Stimulated activated CD8-positive, alpha-beta memory T cell treated with anti-CD3 and anti-CD28 coated beads, Interleukin-12 subunit alpha, Interleukin-12 subunit beta, amount 100 ng/mL, for 24 hours (primary cell): ENCODE data around the gene ADAMTS19.
"Not testable (repeated sequence)": the region's sequence is repeated elsewhere in the genome, so short reads cannot be mapped to it uniquely, and the experiment has no call there.

Experiments
- DNase-seq: peaks from one replicate; pipeline ENCODE4 v3.0.0-alpha.2; 2020; ENCODE audit errors: extremely low read depth

The ADAMTS19 gene, protein sequence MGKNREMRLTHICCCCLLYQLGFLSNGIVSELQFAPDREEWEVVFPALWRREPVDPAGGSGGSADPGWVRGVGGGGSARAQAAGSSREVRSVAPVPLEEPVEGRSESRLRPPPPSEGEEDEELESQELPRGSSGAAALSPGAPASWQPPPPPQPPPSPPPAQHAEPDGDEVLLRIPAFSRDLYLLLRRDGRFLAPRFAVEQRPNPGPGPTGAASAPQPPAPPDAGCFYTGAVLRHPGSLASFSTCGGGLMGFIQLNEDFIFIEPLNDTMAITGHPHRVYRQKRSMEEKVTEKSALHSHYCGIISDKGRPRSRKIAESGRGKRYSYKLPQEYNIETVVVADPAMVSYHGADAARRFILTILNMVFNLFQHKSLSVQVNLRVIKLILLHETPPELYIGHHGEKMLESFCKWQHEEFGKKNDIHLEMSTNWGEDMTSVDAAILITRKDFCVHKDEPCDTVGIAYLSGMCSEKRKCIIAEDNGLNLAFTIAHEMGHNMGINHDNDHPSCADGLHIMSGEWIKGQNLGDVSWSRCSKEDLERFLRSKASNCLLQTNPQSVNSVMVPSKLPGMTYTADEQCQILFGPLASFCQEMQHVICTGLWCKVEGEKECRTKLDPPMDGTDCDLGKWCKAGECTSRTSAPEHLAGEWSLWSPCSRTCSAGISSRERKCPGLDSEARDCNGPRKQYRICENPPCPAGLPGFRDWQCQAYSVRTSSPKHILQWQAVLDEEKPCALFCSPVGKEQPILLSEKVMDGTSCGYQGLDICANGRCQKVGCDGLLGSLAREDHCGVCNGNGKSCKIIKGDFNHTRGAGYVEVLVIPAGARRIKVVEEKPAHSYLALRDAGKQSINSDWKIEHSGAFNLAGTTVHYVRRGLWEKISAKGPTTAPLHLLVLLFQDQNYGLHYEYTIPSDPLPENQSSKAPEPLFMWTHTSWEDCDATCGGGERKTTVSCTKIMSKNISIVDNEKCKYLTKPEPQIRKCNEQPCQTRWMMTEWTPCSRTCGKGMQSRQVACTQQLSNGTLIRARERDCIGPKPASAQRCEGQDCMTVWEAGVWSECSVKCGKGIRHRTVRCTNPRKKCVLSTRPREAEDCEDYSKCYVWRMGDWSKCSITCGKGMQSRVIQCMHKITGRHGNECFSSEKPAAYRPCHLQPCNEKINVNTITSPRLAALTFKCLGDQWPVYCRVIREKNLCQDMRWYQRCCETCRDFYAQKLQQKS

DNA sequence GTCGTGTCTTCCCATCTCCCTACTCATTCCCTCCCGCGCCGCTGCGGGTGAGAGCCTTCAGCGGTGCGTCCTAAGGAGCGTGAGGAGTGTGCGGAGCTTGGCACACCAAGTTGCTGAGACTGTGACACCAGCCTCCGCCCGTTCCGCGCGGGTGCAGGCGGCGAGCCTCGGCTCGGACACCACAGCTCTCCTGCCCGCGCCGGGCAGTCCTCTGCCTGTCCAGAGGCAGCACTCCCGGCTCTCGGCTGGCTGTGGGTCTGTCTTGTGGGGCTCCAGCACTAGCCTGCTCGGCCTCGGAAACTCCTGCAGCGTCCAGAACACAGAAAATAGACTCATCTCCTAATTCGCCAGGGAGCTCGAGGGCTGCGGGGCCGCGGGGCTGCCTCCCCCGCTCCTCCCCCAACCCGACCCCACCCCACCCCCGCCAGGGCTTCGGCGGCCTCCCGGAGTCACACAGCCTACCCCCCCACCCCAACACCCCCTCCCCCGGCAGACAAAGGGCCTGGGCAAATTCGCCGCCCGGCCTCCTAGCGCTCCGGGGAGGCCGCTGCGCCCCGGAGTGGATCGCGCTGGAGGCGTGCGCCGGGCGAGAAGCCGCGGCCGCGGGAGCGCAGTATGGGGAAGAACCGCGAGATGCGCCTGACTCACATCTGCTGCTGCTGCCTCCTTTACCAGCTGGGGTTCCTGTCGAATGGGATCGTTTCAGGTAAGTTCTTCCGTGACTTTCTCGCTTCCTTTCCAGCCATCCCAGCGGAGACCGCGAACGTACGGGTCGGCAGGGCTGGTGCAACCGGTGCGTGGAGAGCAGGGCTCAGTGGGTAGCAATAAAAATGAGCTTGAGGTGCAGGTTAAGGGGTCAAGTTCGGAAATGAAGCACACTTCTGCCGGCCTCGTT lies at the start of gene ADAMTS19:
Gene ADAMTS19 (plus strand): TSS at position 522 of the 895 bp plus-strand sequence. CDS start 94 bp downstream, at position 616.
- DNase-seq: no peak

GRCh38 chr5:129410488-129410887 lies 49.6 kb upstream of the ADAMTS19 start:
- no peak for DNase-seq

DNA sequence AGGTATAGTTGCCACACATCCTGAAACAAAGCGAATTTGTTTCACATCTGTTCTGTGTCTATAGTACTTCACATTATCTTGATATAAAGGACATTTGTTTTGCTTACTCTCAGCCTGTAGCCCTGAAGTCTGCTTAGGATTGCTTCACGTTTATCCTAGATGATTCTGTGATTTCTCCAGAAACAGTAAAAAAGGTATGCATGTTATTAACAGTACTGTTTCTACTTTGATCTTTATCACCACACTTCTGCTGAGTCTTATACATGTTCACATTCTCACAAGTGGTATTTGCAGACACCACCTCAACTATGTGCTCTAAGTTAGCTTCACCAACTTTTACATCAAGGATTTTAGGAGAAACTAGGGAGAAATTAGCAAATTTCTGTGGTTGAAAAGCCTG lies 47.4 kb upstream of the ADAMTS19 start:
- no peak for DNase-seq

GRCh38 chr5:129413570-129413969 lies 46.5 kb upstream of the ADAMTS19 start:
- no peak for DNase-seq

- DNase-seq: no peak
These were observed 40.8 kb upstream of the ADAMTS19 start for GRCh38 chr5:129419292-129419691.

DNA sequence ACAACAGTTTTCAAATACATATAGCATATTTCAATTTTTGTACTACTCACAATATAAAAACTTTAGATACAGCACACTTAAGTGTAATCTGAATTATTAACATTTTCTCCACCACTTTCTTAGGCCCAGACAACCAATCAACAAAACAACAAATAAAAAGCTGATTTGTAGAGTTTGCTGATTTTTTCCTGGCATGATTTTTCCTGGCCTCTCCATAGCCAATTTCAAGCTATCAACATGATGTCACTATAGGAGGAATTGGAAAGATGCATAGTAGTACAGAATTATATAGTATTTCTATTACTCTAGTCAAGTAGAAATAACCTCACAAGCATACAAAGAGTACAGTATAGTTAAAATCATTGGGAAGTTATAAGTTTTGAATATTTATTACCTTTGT lies 35.1 kb upstream of the ADAMTS19 start:
- no peak for DNase-seq

GRCh38 chr5:129426071-129426470 lies 34.0 kb upstream of the ADAMTS19 start:
- DNase-seq: no peak

- not testable (repeated sequence) for DNase-seq
These were observed 31.5 kb upstream of the ADAMTS19 start for GRCh38 chr5:129428636-129429035.

GRCh38 chr5:129431406-129431805 lies 28.7 kb upstream of the ADAMTS19 start:
- no peak for DNase-seq

DNA sequence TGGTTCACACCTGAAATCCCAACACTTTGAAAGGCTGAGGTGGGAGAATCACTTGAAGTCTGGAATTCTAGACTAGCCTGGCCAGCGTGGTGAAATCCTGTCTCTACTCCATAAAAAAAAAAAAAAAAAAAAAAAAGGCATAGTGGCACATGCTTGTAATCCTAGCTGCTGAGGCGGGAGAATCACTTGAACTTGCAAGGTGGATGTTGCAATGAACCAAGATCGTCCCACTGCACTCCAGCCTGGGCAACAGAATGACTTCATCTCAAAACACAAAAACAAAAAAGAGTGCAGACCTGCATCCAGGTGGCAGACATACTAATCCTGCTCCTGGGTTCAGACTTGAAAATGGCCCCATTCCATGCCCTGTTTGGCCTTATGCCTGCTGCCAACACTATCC lies 21.8 kb upstream of the ADAMTS19 start:
- no peak for DNase-seq

DNA sequence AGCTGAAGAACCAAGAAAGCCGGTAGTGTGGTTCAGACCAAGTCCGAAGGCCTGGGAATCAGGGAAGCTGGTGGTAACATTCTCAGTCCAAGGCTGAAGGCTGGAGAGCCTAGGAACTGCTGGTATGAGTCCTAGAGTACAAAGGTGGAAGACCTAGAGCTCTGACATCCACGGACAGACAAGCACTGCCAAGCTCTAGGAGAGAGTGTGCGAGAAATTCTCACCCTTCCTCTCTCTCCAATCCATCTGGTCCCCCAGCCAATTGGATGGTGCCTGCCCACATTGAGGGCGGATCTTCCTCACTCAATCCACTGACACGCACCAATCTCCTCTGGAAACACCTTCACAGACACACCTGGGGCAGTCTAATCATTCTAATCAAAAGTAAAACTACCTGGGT lies 19.7 kb upstream of the ADAMTS19 start:
- DNase-seq: no peak

GRCh38 chr5:129441096-129441495 lies 19.0 kb upstream of the ADAMTS19 start:
- DNase-seq: no peak

GRCh38 chr5:129445379-129445778 lies 14.7 kb upstream of the ADAMTS19 start:
- no peak for DNase-seq

- DNase-seq: no peak
These were observed 12.1 kb upstream of the ADAMTS19 start for GRCh38 chr5:129447968-129448367.

- DNase-seq: no peak
These were observed 11.4 kb upstream of the ADAMTS19 start for GRCh38 chr5:129448654-129449053.

- no peak for DNase-seq
These were observed 5.6 kb upstream of the ADAMTS19 start for GRCh38 chr5:129454461-129454860.

DNA sequence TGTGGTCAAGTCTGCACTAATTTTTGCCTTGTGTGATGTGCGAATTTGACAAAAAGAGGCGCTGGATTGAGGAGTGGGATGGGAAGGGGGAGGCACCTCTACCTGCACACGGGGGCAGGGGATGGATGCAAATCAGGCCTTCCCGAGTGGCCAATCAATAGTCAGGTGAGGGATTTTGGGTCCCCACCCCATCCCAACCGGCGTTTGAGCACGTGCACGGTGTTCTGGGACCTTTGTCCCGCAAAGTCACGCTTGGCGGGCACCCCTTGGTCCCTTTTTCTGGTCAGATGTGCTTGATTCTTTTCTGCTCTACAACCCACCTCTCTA lies 685 bp upstream of the ADAMTS19 start:
- DNase-seq: no peak

- no peak for DNase-seq
These were observed 506 bp downstream of the ADAMTS19 start for GRCh38 chr5:129460672-129460935.

DNA sequence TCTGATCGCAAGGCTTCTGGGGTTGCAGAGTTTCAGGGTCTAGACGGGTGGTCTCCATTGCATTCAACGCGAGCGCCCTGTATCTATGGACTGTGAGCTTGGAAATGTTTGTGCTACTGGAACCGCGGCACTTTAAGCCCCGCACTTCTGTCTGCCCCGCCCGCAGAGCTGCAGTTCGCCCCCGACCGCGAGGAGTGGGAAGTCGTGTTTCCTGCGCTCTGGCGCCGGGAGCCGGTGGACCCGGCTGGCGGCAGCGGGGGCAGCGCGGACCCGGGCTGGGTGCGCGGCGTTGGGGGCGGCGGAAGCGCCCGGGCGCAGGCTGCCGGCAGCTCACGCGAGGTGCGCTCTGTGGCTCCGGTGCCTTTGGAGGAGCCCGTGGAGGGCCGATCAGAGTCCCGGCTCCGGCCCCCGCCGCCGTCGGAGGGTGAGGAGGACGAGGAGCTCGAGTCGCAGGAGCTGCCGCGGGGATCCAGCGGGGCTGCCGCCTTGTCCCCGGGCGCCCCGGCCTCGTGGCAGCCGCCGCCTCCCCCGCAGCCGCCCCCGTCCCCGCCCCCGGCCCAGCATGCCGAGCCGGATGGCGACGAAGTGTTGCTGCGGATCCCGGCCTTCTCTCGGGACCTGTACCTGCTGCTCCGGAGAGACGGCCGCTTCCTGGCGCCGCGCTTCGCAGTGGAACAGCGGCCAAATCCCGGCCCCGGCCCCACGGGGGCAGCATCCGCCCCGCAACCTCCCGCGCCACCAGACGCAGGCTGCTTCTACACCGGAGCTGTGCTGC lies 1.0 kb downstream of the ADAMTS19 start:
- no peak for DNase-seq

- DNase-seq: no peak
These were observed 1.7 kb downstream of the ADAMTS19 start for GRCh38 chr5:129461711-129462332.
